Measurements from ENCODE around the gene WDFY4.
A peak's percentile ranks its signal among the peaks of the same experiment; 100 is the strongest.
"Not testable (repeated sequence)": the region's sequence is repeated elsewhere in the genome, so short reads cannot be mapped to it uniquely, and the experiment has no call there.

The WDFY4 gene

GRCh38 chr10:48684792-48685623 is at the start of gene WDFY4:
Gene WDFY4 (plus strand): TSS chr10:48684873. CDS start chr10:48709733, 24,860 bp downstream.
- DNase-seq (ENCODE audit: low spot score): no peak

- no peak for DNase-seq (ENCODE audit: low spot score)
Observed at GRCh38 chr10:48634984-48635557, 49.6 kb upstream of the WDFY4 start.

- no peak for DNase-seq (ENCODE audit: low spot score)
Observed at GRCh38 chr10:48636231-48636630, 48.4 kb upstream of the WDFY4 start.

GRCh38 chr10:48636901-48637300 is 47.8 kb upstream of the WDFY4 start:
- DNase-seq (ENCODE audit: low spot score): no peak

GRCh38 chr10:48638158-48638557 is 46.5 kb upstream of the WDFY4 start:
- no peak for DNase-seq (ENCODE audit: low spot score)

- DNase-seq (ENCODE audit: low spot score): no peak
Observed at GRCh38 chr10:48638739-48639527, 45.7 kb upstream of the WDFY4 start.

GRCh38 chr10:48639632-48640031 is 45.0 kb upstream of the WDFY4 start:
- no peak for DNase-seq (ENCODE audit: low spot score)

- no peak for DNase-seq (ENCODE audit: low spot score)
Observed at GRCh38 chr10:48640326-48640725, 44.3 kb upstream of the WDFY4 start.

- not testable (repeated sequence) for DNase-seq (ENCODE audit: low spot score)
Observed at GRCh38 chr10:48641099-48641690, 43.5 kb upstream of the WDFY4 start.

- no peak for DNase-seq (ENCODE audit: low spot score)
Observed at GRCh38 chr10:48645600-48645999, 39.1 kb upstream of the WDFY4 start.

- DNase-seq (ENCODE audit: low spot score): not testable (repeated sequence)
Observed at GRCh38 chr10:48647073-48647472, 37.6 kb upstream of the WDFY4 start.

- DNase-seq (ENCODE audit: low spot score): no peak
Observed at GRCh38 chr10:48648172-48648942, 36.3 kb upstream of the WDFY4 start.

GRCh38 chr10:48649349-48649944 is 35.2 kb upstream of the WDFY4 start:
- no peak for DNase-seq (ENCODE audit: low spot score)

- no peak for DNase-seq (ENCODE audit: low spot score)
Observed at GRCh38 chr10:48651293-48651692, 33.4 kb upstream of the WDFY4 start.

GRCh38 chr10:48651839-48652238 is 32.8 kb upstream of the WDFY4 start:
- no peak for DNase-seq (ENCODE audit: low spot score)

- no peak for DNase-seq (ENCODE audit: low spot score)
Observed at GRCh38 chr10:48652344-48652743, 32.3 kb upstream of the WDFY4 start.

GRCh38 chr10:48653347-48653746 is 31.3 kb upstream of the WDFY4 start:
- no peak for DNase-seq (ENCODE audit: low spot score)

GRCh38 chr10:48653944-48654698 is 30.6 kb upstream of the WDFY4 start:
- DNase-seq (ENCODE audit: low spot score): no peak

GRCh38 chr10:48655411-48656240 is 29.0 kb upstream of the WDFY4 start:
- peak; percentile 20 for DNase-seq (ENCODE audit: low spot score)

Measured in cerebellar cortex (tissue), 1 donor.